Nephron (organoid): ENCODE results near the gene KRABD2.
"Not testable (repeated sequence)": the region's sequence is repeated elsewhere in the genome, so short reads cannot be mapped to it uniquely, and the experiment has no call there.

ENCODE experiments used
- H3K27ac Mint-ChIP-seq, 3 experiments: 2 replicates each; pipeline ENCODE4 v1.8.0; 2020; ENCODE audit warnings: mixed read lengths in 3 of 3, mild to moderate bottlenecking in 2 of 3, moderate library complexity in 1 of 3
- H3K27me3 Mint-ChIP-seq: 2 replicates; pipeline ENCODE4 v1.8.0; 2021; ENCODE audit warnings: low read depth, mild to moderate bottlenecking, moderate library complexity, mixed read lengths
- H3K36me3 Mint-ChIP-seq: 2 replicates; pipeline ENCODE4 v1.8.0; 2020; ENCODE audit warnings: low read depth, mixed read lengths
- H3K4me1 Mint-ChIP-seq: 2 replicates; pipeline ENCODE4 v1.8.0; 2020; ENCODE audit warnings: mixed read lengths
- H3K4me3 Mint-ChIP-seq, 3 experiments: 2 replicates each; pipeline ENCODE4 v1.8.0; 2020; ENCODE audit warnings: mild to moderate bottlenecking in 3 of 3, mixed read lengths in 3 of 3, moderate library complexity in 2 of 3
- H3K9me3 Mint-ChIP-seq: 2 replicates; pipeline ENCODE4 v1.8.0; 2020; ENCODE audit warnings: mixed read lengths
- TF ChIP-seq, protein P1 (sequence below), 3 experiments: fragments of 200-600 bp; sonication (generic); IDR thresholded peaks; one replicate each; pipeline ENCODE4 v1.5.0; 2021; ENCODE audit warnings: antibody characterized with exemption in 3 of 3; ENCODE audit not compliant: unreplicated experiment in 3 of 3

The KRABD2 gene

DNA sequence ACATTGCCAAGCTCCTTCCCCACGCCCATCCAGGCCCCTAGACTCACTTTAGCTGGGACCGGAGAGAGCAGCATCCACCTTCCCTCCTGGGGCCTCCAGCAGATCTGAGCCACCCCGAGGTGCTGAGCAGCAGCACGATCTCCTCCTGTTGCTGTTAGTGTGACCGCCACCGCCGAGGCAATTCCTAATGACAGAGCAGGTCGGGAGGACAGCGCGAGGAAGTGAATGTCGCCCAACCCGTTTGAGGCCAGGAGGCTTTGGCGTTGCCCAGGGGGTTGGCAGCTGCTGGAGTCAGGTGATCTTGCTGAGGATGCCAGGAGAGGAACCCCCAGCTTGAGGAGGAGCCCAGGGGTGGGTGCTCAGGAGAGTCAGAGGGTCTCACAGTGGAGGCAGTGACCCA lies 21.1 kb upstream of the KRABD2 start, which contains the start of gene RNF222:
Gene RNF222, minus strand, starts transcription at position 192 of the 400 bp plus-strand sequence. CDS start 4,366 bp downstream, outside the sequence.
- peaks cover 8% of the 10 kb centered on the region for H3K4me1 Mint-ChIP-seq
- no peaks in the 10 kb centered on the region for H3K36me3 Mint-ChIP-seq
- peaks cover 57% of the 10 kb centered on the region for H3K27me3 Mint-ChIP-seq
- TF ChIP-seq, protein P1, sequence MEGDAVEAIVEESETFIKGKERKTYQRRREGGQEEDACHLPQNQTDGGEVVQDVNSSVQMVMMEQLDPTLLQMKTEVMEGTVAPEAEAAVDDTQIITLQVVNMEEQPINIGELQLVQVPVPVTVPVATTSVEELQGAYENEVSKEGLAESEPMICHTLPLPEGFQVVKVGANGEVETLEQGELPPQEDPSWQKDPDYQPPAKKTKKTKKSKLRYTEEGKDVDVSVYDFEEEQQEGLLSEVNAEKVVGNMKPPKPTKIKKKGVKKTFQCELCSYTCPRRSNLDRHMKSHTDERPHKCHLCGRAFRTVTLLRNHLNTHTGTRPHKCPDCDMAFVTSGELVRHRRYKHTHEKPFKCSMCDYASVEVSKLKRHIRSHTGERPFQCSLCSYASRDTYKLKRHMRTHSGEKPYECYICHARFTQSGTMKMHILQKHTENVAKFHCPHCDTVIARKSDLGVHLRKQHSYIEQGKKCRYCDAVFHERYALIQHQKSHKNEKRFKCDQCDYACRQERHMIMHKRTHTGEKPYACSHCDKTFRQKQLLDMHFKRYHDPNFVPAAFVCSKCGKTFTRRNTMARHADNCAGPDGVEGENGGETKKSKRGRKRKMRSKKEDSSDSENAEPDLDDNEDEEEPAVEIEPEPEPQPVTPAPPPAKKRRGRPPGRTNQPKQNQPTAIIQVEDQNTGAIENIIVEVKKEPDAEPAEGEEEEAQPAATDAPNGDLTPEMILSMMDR (IDR thresholded peaks at IDR 0.05; ENCODE audit: unreplicated experiment in 3 of 3) = no peak
- H3K4me3 Mint-ChIP-seq = no peak within 1 kb of the TSS
- no peaks in the 10 kb centered on the region for H3K9me3 Mint-ChIP-seq
- no peak within 1 kb of the TSS for H3K27ac Mint-ChIP-seq

DNA sequence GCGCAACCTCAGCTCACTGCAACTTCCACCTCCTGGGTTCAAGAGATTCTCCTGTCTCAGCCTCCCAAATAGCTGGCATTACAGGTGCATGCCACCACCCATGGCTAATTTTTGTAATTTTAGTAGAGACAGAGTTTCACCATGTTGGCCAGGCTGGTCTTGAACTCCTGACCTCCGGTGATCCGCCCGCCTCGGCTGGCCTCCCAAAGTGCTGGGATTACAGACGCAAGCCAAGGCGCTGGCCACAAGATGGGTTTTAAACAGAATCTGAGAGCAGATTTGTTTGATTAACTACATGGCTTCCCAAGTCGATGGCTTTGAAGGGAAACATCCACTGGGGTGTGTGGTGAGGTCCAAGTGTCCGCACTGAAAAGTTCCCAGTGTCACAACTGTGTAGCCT lies 18.0 kb upstream of the KRABD2 start:
- H3K4me1 Mint-ChIP-seq, H3K27ac Mint-ChIP-seq, H3K4me3 Mint-ChIP-seq, H3K9me3 Mint-ChIP-seq, H3K36me3 Mint-ChIP-seq: not testable (repeated sequence)
- peaks cover 37% of the 10 kb centered on the region for H3K27me3 Mint-ChIP-seq

DNA sequence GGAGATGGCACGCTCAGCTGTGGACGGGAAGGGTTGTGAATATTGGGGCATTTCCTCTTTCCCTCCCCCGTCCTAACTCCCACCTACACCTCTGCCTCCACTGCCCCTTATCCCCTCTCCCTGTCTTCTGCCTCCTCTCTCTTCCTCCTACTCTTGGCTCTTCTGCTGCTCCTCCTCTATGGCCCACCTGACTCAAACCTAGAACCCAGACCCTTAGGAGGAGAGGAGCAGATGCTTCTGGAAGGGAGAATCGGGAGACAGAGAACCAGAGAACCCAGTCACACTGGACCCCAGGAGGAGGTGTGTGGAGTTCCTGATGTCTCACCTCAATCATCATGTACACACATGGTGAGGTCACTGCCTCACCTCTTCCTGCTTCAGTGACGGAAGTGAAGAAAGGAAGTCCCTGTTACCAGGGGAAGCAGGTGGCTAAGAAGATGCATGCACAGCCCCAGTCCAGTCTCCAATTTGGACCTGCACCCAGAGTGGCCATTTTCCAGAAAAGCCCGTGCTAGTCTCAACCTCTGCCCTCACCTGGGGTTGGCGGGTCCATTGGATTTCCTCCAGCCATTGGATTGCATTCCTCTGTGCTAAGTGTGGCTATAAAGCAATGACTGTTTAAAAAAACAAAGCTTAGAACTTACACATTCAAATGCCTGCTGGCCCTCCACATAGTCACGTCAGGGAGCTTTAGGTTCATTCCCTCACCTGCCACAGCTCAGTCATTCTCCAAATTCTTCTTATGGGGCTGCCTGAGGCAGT lies 17.1 kb upstream of the KRABD2 start:
- TF ChIP-seq, protein P1 (IDR thresholded peaks at IDR 0.05; ENCODE audit: unreplicated experiment in 3 of 3) = no peak
- H3K4me3 Mint-ChIP-seq = no peak overlapping the region
- no peaks in the 10 kb centered on the region for H3K36me3 Mint-ChIP-seq
- H3K27ac Mint-ChIP-seq = no peak overlapping the region
- peaks cover 38% of the 10 kb centered on the region for H3K27me3 Mint-ChIP-seq
- no peaks in the 10 kb centered on the region for H3K9me3 Mint-ChIP-seq
- peaks cover 8% of the 10 kb centered on the region for H3K4me1 Mint-ChIP-seq

DNA sequence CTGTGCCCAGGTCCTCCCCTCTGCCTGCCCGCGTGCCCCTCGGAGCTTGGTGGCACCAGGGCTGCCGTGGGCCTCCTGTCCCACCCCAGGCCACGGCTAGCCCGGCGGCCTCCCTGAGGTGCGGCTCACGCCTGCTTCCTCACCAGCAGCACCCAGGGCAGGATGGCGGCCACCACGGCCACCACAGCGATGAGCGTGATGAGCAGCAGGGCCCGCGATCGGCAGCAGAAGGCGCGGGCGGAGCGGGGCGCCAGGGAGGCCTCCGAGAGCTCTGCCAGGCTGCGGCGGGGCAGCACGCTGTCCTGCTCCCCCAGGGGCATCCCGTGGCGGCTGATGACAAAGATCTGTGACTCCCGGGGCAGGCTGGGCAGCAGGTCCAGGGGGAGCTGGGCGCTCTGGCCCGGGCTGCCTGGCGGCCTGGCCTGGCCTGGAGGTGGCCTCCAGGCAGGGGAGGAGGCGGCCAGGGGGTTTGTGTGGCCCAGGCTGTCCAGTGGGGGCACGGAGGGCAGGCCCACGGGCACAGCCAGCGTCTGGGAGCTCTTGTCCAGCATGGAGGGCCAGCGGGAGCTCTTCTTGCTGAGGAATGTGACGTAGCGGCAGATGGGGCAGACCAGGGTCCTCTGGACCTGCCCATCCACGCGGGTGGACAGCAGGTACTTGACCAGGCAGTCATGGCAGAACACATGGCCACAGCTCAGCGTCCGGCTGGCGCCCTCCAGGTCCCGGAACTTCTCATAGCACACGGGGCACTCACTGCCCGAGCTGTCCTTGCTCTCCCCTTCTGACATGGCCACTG lies 16.4 kb upstream of the KRABD2 start:
- Mint-ChIP-seq H3K4me1 (peaks cover 8% of the 10 kb centered on the region), H3K9me3 (no peaks in the 10 kb centered on the region), H3K27ac (no peak overlapping the region), H3K36me3 (no peaks in the 10 kb centered on the region), H3K27me3 (peaks cover 31% of the 10 kb centered on the region), H3K4me3 (no peak overlapping the region)
- TF ChIP-seq, protein P1 (IDR thresholded peaks at IDR 0.05; ENCODE audit: unreplicated experiment in 3 of 3) = no peak

DNA sequence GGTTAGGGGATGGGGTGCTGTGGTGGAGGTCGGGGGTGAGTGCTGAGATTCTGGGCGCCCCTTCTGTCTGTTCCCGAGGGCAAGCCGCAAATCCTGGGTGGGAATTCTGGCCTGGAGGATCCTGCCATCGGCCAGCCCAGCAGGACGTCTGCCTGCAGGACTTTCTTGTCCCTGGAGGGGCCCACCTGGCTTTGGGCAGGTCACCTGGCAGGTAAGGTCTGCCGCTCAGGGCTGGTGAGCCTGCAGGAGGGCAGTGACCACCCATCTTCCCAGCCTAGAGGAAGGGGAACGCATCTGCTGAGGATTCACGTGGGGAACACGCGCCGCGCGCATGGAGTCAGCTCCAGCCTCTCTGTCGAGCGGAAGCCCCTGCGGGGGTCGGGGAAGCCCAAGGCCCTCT lies 15.8 kb upstream of the KRABD2 start:
- Mint-ChIP-seq H3K27me3 (peaks cover 25% of the 10 kb centered on the region), H3K27ac (no peak overlapping the region), H3K4me1 (peaks cover 8% of the 10 kb centered on the region), H3K9me3 (no peaks in the 10 kb centered on the region), H3K36me3 (no peaks in the 10 kb centered on the region), H3K4me3 (no peak overlapping the region)
- TF ChIP-seq, protein P1 (IDR thresholded peaks at IDR 0.05; ENCODE audit: unreplicated experiment in 3 of 3) = no peak

DNA sequence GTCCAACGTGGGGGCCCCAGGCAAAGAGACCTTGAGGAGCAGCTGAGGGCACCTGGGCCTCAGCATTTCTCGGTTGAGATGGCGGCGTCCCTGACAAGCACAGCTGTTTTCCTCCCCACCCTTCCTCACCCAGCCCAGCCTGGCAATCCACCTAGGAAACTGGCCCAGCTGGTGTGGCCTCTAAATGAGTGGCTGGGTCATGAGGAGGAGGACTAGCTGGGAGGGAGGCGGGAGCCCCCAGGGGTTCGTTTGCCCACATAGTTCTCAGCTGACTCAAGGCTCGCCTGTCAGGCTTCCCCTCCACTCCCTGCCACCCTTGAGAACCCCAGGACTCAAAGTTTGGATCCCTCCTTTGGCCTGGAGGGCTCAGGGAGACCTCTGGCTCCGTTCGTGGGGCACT lies 15.2 kb upstream of the KRABD2 start:
- TF ChIP-seq, protein P1 (IDR thresholded peaks at IDR 0.05; ENCODE audit: unreplicated experiment in 3 of 3) = no peak
- Mint-ChIP-seq H3K9me3 (no peaks in the 10 kb centered on the region), H3K36me3 (no peaks in the 10 kb centered on the region)

More for the DNA sequence above, 15.2 kb upstream of the KRABD2 start:
- H3K27me3 Mint-ChIP-seq = peaks cover 19% of the 10 kb centered on the region
- H3K4me1 Mint-ChIP-seq = peaks cover 8% of the 10 kb centered on the region
- H3K27ac Mint-ChIP-seq = no peak overlapping the region
- H3K4me3 Mint-ChIP-seq = no peak overlapping the region
